NT2/D1 (cell line): ENCODE data around the gene ZNF536.

Experiments
- YY1 ChIP-seq: IDR thresholded peaks from 2 replicates; pipeline ENCODE4 v1.6.1; 2011; ENCODE audit not compliant: insufficient read length, insufficient read depth
- ZNF274 ChIP-seq: IDR thresholded peaks from 2 replicates; pipeline ENCODE4 v1.6.1; 2011; ENCODE audit warnings: mild to moderate bottlenecking, low read depth, low read length

- no peak for TF ChIP-seq ZNF274
- no peak for TF ChIP-seq YY1
Observed at GRCh38 chr19:30356951-30357579, 15.1 kb upstream of the ZNF536 start.
